Activated naive CD4-positive, alpha-beta T cell treated with Interleukin-2 at 50 U/mL for 16 hours (primary cell): Measurements from ENCODE around the gene ERGIC2.

Experiments used
- DNase-seq: peaks from one replicate; pipeline ENCODE4 v3.0.0-alpha.2; 2020

ERGIC2 gene

DNA sequence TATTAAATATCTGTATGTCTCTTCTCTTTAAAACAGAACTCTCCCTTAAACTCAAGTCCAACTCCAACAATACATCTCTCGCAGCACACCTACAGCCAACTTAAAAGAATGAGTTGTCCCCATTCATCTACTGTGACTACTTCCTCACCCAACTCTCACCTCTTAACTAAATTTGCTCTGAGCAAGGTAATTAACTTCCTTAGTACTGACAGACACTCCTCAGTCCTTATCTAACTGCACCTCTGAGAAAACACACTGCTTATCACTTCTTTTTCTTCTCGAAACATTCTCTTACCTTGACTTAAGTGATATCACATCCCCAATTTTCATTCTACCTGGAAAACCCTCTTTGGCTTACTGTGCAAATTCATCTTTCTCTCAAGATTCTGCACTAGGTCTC is 7.0 kb downstream of the ERGIC2 start:
- no peak for DNase-seq

DNA sequence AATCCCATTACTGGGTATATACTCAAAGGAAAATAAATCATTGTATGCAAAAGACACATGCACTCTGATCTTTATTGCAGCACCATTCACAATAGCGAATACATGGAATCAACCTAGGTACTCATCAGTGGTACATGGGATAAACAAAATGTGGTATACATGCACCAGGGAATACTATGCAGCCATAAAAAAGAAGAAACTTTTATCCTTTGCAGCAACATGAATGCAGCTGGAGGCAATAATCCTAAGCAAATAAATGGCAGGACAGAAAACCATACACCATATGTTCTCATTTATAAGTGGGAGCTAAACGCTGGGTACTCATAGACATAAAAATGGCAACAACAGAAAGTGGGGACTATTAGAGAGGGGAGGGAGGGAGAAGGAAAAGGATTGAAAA is 15.9 kb downstream of the ERGIC2 start:
- no peak for DNase-seq

DNA sequence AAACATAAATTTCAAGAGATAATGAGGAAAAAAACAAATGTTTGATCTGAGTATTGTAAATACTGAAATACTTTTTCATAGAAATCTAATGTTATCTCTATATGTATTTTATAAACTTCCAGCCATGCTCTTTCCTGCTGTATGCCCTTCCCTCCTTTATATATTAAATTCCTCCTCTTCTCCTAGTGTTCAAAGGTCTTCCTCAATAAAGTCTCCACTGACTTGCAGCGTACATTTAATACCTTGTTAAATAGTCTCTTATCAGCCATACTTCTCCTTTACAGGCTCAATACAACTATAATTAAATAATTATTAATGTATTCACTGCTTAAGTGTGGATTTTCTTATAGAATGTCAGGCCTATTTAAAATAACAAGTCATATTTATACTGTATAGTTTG is 26.0 kb downstream of the ERGIC2 start:
- no peak for DNase-seq

GRCh38 chr12:29350080-29350479 is 30.9 kb downstream of the ERGIC2 start:
- DNase-seq: no peak

DNA sequence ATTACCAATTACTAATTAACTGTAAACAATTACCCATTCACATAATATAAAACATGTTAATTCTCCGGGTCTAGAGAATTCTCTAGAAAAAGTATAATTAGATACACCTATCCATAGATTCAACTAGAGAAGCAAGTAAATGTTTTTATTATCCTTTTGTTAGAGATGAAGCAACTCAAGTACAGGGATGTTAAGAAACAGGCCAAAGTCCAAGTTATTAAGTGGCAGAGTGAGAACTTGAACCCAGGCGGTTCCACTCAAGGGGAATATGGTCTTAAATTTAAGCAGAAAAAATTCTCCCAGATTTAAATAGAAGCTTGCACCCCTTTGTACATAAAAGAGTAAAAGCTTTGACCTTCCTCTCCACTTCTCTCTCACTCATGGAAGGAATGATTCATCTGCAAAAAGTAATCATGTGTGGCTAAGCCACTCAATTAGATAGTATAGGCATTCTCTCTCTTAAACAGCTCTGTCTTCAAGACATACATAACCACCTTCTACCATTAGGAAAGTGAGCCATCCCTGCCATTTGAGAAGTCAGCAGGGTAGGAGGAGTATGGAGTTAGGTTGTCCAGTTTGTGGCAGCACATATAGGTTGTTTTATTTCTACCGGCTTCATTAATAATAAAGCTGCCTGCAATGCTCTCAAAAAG is 34.1 kb downstream of the ERGIC2 start:
- DNase-seq: no peak

DNA sequence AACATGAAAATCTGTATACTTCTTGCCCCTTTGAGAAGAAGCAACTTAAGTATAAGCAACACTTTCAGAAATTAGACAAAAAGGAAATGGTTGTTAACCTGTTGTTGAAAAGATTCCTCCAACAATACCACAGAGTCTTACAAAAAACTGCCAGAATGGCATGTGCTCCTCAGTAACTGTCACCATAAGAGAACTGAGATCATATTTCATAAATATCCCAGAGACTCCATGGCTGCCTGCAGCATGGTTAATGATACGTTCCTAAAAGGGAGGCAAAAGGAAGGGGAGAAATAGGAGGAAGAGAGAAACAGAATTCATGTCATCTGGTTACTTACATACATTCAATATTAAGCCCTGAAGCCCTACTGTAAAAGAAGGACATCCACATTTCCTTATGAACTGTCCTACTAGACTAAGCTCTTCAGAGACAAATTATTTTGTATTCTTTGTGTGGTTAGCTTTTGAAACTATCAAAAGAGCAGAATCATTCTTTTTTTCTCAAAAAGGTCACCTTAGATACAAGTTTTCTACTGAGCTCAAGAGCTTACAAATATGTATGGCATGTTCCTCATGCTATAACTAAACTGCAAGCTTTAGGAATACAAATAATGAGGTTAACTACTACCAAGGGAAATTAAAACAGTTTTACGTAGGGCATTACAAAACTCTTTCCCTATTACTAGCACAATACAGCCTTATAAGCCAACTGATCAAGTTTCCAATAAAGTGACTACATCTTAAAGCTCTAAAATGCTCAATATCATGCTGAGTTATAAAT is 37.8 kb downstream of the ERGIC2 start:
- DNase-seq: no peak

DNA sequence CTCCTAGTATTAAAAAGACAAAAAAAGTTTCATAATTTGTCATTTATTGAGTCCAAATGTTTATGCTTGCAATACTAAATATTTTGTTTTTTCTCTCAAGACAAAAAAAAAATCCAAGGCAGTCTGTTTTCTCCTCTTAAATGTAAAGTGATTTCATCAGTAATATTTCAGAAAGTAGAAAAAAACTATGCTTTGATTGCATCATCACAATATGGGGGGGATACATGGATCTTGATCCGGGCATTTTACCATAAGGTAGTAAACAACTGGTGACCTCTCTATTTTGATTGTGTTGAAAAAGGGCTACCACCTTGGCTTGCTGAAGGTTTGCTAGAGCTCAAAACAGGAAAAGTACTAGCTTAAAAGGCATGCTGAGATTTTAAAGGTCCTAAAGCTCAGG is 43.6 kb downstream of the ERGIC2 start:
- no peak for DNase-seq

GRCh38 chr12:29334937-29335336 is 46.0 kb downstream of the ERGIC2 start:
- DNase-seq: no peak

DNA sequence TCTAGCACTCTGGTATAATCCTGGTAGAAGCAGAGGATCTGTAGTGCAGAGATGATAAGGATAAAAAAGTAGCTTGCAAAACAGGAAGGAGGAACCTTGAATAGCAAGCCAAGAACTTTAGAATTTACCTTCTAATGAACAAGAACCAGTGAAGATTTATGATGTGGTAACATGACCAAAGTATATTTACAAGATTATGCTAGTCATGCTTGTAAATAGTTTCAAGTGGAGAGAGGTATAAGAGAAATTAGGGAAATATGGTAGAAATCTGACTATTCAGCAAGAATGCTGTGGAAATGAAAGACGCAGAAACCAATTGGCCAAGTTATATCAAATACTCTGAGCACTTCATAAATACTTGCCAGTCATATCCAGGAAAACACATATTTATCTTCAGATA is 47.8 kb downstream of the ERGIC2 start:
- DNase-seq: no peak

- DNase-seq: no peak
Measured at GRCh38 chr12:29329411-29329810, 51.6 kb downstream of the ERGIC2 start.

GRCh38 chr12:29322157-29322556 is 58.8 kb downstream of the ERGIC2 start:
- DNase-seq: no peak

DNA sequence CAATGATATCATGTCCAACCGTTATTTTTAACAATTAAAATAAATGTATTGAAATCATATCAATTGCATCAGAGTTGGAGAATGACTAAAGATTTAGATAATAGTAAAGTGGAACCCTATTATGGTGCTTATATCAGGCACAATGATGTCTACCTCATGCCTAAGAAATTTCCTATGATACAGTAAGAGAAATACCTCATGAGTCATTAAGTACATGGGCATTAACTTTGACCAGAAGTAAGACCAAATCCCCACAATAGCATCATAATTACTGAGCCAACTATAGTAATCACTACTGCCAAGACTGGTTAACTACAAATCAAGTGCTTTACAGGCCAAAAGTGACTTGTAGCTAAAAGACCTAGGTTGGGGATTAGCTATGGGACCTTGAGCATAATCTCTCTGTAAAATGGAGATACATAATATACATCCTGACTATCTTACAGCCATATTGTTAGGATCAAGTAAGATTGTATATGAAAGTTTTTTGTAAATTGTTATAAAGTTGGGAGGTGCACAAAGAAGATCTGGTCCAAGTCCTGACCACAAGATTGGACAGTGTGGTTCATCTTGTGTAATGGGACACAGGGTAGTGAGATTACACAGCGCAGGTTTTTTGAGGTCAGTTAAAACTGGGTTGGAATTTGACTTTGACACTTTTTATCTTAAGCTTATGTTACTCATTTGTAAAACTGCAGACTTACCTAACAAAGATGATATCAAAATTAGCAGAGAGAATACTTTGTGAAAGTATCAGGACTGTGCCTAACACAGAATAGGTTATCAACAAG is 60.5 kb downstream of the ERGIC2 start:
- DNase-seq: no peak

DNA sequence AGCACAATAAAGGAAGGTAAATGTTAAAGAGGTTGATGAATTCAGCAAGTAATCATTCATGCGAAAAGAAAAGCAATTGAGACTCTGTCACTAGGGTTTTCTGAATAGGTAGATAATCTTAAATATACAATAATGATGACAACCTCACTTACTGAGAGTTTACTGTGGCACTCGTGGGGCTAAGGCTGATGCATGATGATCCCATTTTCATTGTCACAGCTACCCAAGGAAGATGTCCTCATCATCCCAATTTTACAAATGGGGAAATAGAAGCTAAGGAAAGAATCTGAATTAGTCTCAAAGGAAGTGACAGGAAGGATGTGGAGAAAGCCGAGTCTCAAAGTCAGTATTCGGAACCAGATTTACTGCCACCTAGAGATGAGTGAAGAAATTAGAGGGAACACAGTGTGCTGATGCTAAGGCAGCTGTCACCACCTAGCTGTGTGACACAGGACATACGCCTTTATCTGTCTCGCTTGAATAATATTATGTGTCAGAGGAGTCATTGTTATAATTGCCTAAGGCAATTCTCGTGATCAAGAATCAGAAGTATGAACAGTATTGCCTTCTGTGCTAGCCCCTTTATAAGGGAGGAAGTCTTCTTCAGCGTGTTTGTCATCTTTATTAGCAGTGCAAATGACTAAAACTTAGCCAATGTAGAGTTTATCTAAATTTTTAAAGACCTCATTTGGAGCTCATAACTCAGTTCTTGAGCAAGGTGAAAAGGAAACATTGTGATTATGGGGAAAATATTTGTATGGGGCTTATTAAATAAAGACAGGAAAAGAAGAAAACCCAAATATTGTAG is 63.2 kb downstream of the ERGIC2 start:
- DNase-seq: peak; percentile 34

- DNase-seq: no peak
Measured at GRCh38 chr12:29316752-29317151, 64.2 kb downstream of the ERGIC2 start.

DNA sequence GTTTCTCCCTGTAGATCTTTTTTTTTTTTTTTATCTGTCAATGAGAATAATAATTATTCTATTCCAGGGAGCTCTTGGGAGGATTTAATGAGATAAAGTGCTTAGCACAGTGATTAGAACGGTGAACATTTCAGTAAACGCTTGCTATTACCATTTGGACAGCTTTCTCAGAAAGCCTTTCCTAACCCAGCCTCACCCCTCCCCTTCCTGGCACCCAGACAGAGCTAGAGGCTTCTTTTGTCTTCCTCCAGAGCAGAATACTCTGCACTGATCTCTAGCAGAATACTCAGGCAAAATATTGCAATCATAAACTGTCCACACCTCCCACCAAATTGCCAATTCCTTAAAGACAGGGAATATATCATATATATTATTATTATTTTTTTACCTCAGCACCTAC is 66.6 kb downstream of the ERGIC2 start:
- no peak for DNase-seq

GRCh38 chr12:29310899-29311298 is 70.1 kb downstream of the ERGIC2 start:
- no peak for DNase-seq

GRCh38 chr12:29309320-29309902 is 71.6 kb downstream of the ERGIC2 start:
- no peak for DNase-seq

DNA sequence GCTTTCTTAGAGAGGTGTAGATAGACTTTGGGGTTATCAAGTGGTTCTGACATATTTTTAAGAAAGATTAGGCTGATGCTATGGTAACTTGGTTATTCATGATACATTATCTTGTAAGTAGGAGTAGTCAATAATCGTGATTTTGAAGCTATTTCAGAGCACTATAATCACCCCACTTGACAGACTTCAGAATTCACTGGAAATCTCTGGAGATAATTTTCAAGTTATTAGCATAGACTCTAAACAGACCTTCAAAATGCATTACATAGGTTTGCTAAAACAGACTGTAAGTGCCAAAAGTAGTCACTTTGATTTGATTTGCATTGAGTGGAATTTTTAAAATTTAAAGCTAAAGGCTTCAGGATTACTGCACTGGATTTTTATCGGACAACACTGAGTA is 74.3 kb downstream of the ERGIC2 start:
- DNase-seq: no peak

- DNase-seq: no peak
Measured at GRCh38 chr12:29306266-29306665, 74.7 kb downstream of the ERGIC2 start.

DNA sequence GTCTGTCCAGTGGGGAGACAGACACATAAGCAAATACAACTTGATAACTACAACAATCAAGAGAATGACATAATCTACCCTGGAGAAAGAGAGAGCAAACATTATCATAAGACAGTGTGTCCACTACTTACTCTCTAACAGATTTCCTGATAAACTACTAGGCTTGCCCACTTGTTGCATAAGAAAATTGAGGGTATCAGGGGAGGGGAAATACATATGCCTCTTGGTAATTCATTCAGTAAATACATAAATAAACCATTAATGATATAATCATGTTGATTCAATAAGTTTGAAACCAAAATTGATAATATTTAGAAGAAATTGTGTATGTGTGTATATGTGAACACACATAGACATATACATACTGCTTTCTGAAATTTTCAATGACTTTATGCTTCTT is 76.6 kb downstream of the ERGIC2 start:
- no peak for DNase-seq

DNA sequence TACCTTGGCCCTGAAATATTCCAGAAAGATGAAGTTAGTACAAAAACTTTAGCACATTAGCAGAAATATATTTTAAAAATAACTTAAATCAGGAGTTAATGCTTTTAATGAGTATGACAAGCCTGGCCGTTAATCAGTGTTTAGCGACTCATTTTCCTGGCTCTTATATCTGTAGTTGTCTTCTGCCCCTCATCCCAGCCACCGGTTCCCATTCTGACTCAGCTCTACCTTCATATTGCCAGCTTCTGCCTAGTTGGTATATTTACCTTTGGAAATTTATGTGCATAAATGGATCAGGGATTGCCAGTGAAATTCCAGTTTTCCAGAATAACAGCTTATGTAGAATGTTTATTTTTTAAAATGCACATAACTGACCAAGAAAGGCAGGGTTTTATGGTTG is 79.9 kb downstream of the ERGIC2 start:
- no peak for DNase-seq

GRCh38 chr12:29299633-29300032 is 81.3 kb downstream of the ERGIC2 start:
- no peak for DNase-seq

- no peak for DNase-seq
Measured at GRCh38 chr12:29291226-29291625, 89.7 kb downstream of the ERGIC2 start.
